Esophagus muscularis mucosa (tissue), 4 donors: Measurements from ENCODE around the gene PRX. TPM values are rescaled to one million over a fixed set of nuclear protein-coding genes. Genes with fewer than 3 reads are reported as not detected.

Experiments
- DNase-seq: peaks from one replicate; pipeline ENCODE4 v3.0.0-alpha.2; 2017; ENCODE audit errors: extremely low spot score
- H3K27ac ChIP-seq, 4 donors: fragments of 200-600 bp; sonication (generic); replicated peaks in 1 of 4; 1 replicate in 3 of 4; 2 replicates in 1 of 4; pipeline ENCODE4 v1.5.1; 2016 to 2019; ENCODE audit warnings: mild to moderate bottlenecking in 1 of 4
- H3K27me3 ChIP-seq, 4 donors: fragments of 200-600 bp; sonication (generic); one replicate each; pipeline versions ENCODE4 v1.5.1 to v1.6.0; 2016 to 2019
- H3K36me3 ChIP-seq, 4 donors: fragments of 200-600 bp; sonication (generic); one replicate each; pipeline ENCODE4 v1.5.1; 2016 to 2019
- H3K4me1 ChIP-seq, 4 donors: fragments of 200-600 bp; sonication (generic); one replicate each; pipeline ENCODE4 v1.5.1; 2016 to 2019
- H3K4me3 ChIP-seq, 4 donors: fragments of 200-600 bp; sonication (generic); 1 replicate in 2 of 4; 2 replicates in 2 of 4; pipeline ENCODE4 v1.5.1; 2016 to 2019; ENCODE audit warnings: mild to moderate bottlenecking in 4 of 4, moderate library complexity in 1 of 4
- H3K9me3 ChIP-seq, 4 donors: fragments of 200-600 bp; sonication (generic); 1 replicate in 3 of 4; 2 replicates in 1 of 4; pipeline ENCODE4 v1.5.1; 2016 to 2019
- CTCF ChIP-seq, 3 experiments: fragments of 200-600 bp in 2 of 3; fragments of 450-650 bp in 1 of 3; sonication (generic) in 2 of 3; IDR thresholded peaks; one replicate each; pipeline ENCODE4 v1.5.1; 2017 to 2019; ENCODE audit warnings: antibody characterized with exemption in 3 of 3, mild to moderate bottlenecking in 2 of 3, moderate library complexity in 1 of 3
- EP300 ChIP-seq: sonication (generic); formaldehyde crosslinking; IDR thresholded peaks from one replicate; pipeline ENCODE4 v1.6.1; 2017; ENCODE audit warnings: antibody characterized with exemption
- POLR2A ChIP-seq: fragments of 450-650 bp; IDR thresholded peaks from one replicate; pipeline ENCODE4 v1.6.1; 2017; ENCODE audit warnings: antibody characterized with exemption, moderate library complexity, mild to moderate bottlenecking, low read depth
- POLR2AphosphoS5 ChIP-seq, 2 donors: sonication (generic); formaldehyde crosslinking; IDR thresholded peaks; one replicate each; pipeline ENCODE4 v1.6.1; 2017; ENCODE audit warnings: antibody characterized with exemption in 2 of 2
- WGBS: methylation state at CpG from one replicate; pipeline ENCODE4 v1.1.5; 2018; 5-methylcytosine and 5-hydroxymethylcytosine counted together
- intact Hi-C: fragments of 100-400 bp; cut with DNase I; formaldehyde crosslinking; loops from one replicate; pipeline ENCODE4 v1.15.1; 2023
- total RNA-seq, 4 donors: library from RNA; depleted of rRNA; stranded (reverse); fragments of >200 nt; gene quantifications; one replicate each; pipeline versions ENCODE4 v1.1.0 to v1.2.1, GENCODE V29; 2016

Gene PRX
- total RNA-seq, 4 donors from 2014 or later = 5.8 to 12.4 (median 8.8) TPM

- Histone ChIP-seq H3K36me3 (no peaks in the 10 kb centered on the region), H3K9me3 (no peaks in the 10 kb centered on the region), H3K4me1 (peaks cover 38 to 49% (median 44%) of the 10 kb centered on the region in 4 donors), H3K4me3 (no peak overlapping the region), H3K27me3 (no peaks in the 10 kb centered on the region), H3K27ac (no peak overlapping the region)
- DNase-seq = no peak
- intact Hi-C loops = no loop called here
- TF ChIP-seq CTCF (IDR thresholded peaks at IDR 0.05) = no peak
- TF ChIP-seq POLR2AphosphoS5 (IDR thresholded peaks at IDR 0.05) = no peak
- no peak for TF ChIP-seq EP300
- TF ChIP-seq POLR2A = no peak
- WGBS = 73% methylated on average over 20 of the region's 22 CpGs
These were observed 5.2 kb downstream of the PRX start for GRCh38 chr19:40407714-40408597.

GRCh38 chr19:40403262-40403984 lies 9.8 kb downstream of the PRX start:
- peak; percentile 98 for DNase-seq
- Histone ChIP-seq H3K27me3 (no peaks in the 10 kb centered on the region), H3K4me1 (peaks cover 17 to 28% (median 26%) of the 10 kb centered on the region in 4 donors), H3K27ac (peak overlapping the region; percentile 85 to 93 (median 90)), H3K36me3 (no peaks in the 10 kb centered on the region), H3K9me3 (no peaks in the 10 kb centered on the region), H3K4me3 (peak overlapping the region; percentile 59 to 75 (median 63))
- TF ChIP-seq CTCF (IDR thresholded peaks at IDR 0.05) (peak in 1 of 3 experiments; percentile 4), POLR2AphosphoS5 (IDR thresholded peaks at IDR 0.05) (peak; percentile 40 to 77), POLR2A (no peak)
- intact Hi-C loops = no loop called here
- WGBS = 0% methylated on average over 33 of the region's 41 CpGs

- intact Hi-C loops = no loop called here
- WGBS = 63% methylated on average over 3 of the region's 3 CpGs
These were observed 12.6 kb downstream of the PRX start for GRCh38 chr19:40400559-40400958.

More at GRCh38 chr19:40400559-40400958, 12.6 kb downstream of the PRX start:
- peaks cover 17 to 29% (median 24%) of the 10 kb centered on the region in 4 donors for H3K4me1 ChIP-seq
- H3K4me3 ChIP-seq = no peak overlapping the region
- H3K27me3 ChIP-seq = no peaks in the 10 kb centered on the region
- no peak overlapping the region for H3K27ac ChIP-seq
- no peaks in the 10 kb centered on the region for H3K9me3 ChIP-seq
- TF ChIP-seq CTCF (IDR thresholded peaks at IDR 0.05) (no peak), POLR2AphosphoS5 (IDR thresholded peaks at IDR 0.05) (no peak), EP300 (no peak)
- no peak for DNase-seq
- peaks cover 0 to 21% (median 12%) of the 10 kb centered on the region in 4 donors for H3K36me3 ChIP-seq
